GM19238 (cell line): ENCODE results near the gene GRID2.
"Not testable (repeated sequence)": the region's sequence is repeated elsewhere in the genome, so short reads cannot be mapped to it uniquely, and the experiment has no call there.

Experiments used
- DNase-seq: peaks from one replicate; pipeline ENCODE4 v3.0.0; 2011; ENCODE audit warnings: low spot score; ENCODE audit not compliant: insufficient read length

Gene GRID2

DNA sequence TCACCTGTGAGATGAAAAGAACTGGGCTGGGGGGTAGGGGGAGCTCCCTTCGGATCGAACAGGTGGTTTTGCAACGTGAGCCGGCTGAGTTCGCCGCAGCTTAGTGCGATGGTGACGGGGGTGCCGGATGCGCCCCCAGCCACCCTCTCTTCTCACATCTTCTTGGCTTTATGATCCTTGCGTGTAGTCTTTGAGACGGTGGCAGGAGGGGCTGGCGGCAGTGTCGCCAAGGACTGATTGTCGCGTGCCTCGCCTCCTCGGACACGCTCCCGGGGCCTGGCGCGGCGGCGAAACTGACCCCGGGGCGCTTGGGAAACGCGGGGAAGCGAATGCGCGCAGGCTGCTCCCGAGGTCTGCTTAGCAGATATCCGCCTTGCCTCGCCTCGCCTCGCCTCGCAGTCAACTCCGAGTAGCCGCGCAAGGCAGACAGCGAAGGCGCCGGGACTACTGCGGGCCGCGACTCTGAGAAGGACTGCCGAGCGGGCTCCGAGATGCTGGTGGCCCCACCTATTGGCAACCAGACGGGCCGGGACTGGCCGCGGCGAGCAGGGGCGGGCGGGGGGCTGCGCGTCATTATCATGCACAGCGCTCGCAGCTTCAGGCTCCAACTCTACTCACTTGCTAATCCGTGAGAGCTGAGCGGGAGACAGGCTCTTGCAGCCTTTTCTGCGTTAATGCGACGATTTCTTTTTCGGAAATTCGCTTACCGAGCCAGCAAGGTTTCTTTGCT lies 1.5 kb downstream of the GRID2 start:
- peak; percentile 2 for DNase-seq

DNA sequence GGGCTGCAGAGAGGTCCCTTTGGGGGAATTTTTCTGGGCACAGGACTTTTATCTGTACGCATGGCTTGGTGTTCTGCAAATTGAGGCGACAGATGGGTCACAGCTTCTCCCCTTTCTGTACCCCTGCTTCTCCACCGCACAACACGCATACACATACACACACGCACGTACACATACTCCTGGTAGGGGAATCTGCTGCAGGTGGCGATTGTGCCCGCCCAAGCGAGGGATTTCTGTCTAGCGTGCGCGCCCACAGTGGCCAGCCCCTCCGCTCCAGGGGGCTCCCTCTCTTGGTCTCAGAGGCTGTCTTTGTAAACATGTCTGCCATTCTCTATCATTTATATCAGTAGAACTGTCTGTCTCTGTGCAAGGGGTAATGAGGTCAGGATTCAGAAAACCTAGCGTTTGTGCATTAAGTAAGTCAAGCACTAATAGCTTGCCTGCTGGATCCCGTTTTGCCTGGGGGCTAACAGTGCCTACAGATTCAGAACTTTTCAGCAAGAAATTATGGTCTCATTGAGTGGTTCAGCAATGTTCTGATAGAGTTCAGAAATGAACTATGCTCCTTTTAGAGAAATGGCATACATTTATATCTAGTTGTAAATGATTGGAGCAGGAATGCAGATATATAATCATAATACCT lies 2.2 kb downstream of the GRID2 start:
- DNase-seq: no peak

DNA sequence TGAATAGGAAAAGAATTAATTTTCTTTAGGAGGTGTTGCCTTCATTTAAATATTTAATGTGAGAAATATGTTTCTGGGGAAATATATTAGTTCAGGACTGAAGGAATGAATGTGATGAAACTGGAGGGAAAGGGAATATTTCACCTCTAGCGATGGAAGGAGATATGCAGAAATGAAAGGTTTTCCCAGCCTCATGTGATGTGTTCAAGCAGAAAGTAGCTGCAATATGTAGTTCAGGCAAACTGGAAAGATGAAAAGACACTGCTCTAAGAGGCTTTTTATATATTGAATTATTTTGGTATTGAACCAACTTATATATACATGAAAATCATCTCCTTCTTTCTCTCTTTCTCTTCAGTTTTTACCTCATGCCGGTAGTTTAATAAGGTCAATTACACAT lies 3.4 kb downstream of the GRID2 start:
- no peak for DNase-seq

DNA sequence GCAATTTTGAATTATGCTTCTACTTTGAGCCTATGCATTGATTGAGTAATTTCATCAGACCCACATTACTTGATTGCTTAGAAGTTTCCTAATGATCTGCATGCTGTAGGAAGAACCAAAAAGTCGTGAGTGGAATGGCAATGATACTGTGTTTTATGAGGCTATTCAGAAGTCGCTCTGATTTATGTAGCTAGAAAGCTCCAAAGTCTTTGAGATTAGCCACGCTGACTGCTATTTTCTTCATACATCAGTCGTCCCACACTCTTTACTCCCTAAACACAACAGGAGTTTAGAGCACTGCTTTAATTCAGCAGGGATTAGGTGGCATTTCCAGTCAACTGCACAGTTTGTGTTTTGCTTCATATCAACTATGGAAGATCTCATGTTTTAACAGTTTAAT lies 4.1 kb downstream of the GRID2 start:
- DNase-seq: no peak

DNA sequence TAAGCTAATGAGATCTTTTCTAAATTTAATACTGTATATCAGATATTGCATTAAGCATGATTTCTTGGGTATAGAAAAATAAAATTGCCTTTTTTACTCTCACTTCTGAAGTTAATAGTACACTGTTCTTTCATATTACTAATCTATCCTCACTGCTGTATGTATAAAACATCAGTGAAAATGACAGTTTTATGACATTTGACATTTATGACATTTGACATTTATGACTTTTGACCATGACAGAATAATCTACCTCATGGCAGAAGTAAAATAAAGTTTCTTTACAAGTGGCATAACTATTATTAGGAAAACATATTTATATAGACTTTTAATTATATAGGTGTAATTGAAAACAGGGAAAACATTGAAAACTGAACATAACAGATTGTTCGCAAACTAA lies 13.3 kb downstream of the GRID2 start:
- DNase-seq: no peak

DNA sequence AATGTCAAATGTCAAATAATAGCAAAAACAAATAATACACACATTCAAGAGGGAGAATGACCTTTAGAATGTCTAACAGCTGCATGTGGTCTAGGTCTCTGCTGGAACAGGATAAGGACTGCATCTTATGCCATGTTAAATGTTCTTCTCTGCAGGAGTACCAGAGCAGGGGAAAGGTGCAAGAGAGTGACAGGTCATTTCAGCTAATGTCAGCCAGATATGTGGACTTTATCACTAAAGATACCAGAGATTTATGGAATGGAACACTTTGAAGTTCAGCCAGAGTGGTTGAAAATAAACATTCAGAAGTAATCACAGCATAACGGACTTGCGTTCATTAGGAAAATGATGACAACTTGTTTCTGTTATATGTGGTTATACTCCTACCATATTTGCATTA lies 24.3 kb downstream of the GRID2 start:
- no peak for DNase-seq

DNA sequence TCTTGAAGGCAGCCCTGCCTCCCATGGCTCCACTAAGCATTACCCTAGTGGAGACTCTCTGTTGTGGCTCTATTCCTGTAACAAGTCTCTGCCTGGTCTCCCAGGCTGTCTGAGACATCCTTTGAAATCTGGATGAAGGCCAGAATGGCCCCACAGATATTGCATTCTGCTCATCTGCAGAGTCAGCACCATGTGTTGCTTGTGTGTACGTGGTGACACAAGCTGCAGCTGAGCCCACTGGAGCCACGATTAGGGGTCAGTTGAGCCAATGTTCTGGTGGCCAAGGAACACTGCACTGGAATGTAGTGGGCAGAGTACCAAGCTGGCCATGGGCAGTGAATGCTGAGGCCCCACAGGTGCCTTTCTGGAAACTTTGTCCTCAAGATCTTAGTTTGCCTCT lies 29.2 kb downstream of the GRID2 start:
- no peak for DNase-seq

DNA sequence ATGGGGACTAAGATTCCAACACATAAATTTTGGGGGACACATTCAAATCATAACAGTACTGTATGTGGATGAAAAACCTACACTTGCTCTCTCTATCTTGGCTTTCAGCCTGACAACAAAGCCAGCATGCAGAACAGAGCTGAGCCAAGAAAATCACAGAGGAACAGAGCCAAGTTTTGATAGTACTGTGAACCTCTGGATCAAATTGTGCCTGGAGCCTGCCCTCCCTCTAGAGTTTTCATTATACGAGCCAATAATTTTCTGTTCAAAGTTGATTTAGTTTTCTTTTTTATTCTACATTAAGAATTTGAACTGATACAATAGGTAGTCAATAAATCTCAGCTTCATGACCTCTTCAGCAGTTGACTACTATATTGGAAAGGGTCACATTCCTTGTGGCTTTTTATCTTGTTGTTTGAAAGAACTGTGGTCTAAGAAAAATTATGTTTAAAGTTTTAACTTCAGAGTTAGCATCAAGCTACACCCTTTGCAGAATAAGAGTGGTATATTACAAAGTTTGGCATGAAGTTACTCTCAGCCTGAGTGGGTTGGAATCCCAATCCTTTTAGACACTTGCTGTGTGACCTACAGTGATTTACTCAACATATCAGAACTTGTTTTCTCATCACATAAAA lies 31.1 kb downstream of the GRID2 start:
- DNase-seq: no peak

DNA sequence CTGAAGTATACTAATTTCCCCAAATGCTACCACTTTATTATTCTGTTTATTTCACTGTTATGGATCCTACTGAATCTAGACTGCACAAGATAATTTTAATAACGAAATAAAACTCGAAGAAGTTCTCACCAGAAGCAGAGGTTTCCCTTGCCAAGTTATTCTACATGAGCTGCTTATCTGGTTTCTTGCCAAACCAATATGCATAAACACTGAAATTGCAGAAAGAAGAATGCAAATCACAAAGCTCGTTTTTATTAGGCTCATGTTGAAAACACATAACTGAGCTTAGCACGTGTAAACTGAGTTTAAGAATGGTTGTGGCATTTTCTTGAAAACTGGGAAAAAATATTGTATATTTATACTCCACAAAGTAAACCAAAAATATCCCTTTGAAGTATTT lies 35.9 kb downstream of the GRID2 start:
- no peak for DNase-seq

DNA sequence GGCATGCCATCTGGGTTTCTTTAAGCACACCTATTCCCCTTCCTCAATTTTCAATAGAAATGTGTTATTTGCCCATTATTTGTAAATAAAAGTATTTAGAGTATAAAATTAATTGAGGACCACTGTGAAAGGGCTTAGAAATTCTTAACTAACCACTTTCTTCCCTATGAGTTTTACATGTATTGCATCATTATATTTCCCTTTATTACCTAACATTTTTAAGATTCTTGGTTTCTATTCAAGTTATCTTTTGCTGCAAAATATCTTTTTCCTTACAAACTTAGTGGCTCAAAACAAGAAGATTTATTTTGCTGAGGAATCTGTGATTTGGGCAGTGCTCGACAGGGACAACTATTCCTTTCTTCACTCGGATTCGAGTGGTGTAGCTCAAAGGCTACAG lies 40.5 kb downstream of the GRID2 start:
- DNase-seq: no peak

DNA sequence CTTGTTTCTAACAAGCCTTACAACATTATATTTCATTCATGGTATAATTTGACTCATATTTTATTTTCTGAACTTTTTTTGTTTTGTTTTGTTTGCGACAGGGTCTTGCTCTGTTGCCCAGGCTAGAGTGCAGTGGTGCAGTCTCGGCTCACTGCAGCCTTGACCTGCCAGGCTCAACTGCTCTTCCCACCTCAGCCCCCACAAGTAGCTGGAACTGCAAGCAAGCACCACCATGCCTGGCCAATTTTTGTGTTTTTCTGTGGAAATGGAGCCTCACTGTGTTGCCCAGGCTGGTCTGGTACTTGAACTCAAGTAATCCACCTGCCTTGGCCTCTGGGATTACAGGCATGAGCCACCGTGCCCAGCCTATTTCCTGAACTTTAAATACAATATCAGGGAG lies 42.5 kb downstream of the GRID2 start:
- no peak for DNase-seq

DNA sequence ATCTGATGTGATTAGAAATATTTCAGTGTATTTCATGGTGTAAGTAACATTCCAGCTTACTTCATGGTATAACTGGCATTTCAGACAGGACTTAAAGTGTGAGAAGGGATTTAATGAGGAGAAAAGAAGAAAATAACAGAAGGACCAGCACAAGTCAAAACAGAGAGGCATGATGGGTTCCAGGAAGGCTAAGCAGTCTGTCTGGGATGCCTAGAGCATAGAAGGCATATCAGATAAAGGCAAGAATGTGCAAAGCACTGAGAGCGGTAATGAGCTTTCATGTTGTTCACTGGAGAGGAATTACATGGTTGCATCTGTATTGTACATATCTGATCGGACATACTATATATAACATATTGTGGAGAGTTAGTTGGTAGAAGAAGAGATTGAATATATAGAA lies 54.2 kb downstream of the GRID2 start:
- DNase-seq: no peak

DNA sequence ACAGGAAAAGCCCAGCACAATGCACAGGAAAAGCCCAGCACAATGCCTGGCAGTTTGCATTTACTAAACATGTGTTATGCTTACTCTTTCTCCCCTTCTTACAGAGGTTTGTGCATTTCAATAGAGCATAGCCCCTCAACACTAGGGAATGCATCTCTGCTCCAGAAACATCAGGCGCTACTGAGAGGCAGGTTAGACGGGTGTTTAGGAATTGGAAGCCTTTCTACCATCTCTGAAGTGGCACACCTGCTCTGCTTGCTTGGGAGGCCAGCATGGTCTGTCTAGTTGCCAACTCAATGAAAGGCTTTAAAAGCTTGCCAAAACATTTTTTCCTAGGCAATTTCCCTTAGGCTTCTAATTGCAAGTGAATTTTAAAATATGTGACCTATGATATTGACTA lies 55.7 kb downstream of the GRID2 start:
- DNase-seq: no peak

DNA sequence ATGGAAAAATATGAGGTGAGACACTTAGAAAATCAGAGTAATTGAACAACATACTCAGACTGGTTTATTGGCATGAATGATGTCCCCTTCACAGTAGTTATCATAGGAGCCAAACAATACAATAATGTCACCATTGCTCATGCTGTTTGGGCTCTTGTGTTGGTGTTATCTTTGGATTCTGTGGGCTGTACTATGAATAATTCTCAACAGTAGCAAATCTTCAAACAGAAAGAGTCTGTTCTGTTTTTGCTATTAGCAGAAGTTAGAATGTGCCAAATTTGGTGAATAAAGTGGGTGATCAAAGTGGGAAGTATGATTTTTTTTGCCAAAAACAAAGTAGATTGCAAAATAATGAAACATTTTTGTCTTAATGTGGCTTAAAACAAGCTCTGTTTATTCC lies 58.3 kb downstream of the GRID2 start:
- DNase-seq: no peak

DNA sequence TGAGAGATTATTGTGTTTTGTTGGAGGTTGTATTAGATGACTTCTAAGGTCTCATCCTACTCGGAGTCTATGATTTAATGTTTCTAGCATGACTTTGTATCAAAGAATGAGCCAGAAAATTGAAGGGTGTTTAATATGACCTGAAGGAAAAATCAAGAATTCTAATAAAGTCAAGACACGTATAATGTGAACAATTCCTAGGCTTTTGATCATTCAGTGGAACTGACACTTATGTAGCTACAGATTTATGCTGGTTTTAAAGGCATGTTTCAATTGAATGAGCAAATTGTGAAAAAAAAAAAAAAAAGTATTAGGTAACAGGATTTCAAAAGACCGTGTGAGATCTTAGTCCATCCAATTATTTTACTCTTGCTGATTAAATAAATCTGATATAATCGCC lies 64.9 kb downstream of the GRID2 start:
- DNase-seq: no peak

DNA sequence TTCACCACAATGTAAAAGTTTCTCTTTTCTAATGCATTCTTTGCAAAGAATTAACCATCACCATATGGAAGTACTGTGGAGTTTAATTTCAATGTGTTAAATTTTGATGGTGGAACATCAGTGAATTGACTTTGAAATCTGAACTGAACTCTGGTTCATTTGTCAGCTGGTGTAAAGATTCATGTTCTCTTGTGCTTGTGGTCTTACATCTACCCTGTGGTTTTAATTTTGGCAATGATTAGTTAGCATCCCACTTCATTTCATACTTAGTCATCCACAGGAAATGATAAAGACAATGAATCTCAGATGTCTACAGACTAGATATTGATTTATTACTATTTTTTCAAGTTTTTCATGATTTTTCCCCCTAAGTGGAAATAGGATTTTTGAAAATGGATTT lies 77.8 kb downstream of the GRID2 start:
- DNase-seq: no peak

DNA sequence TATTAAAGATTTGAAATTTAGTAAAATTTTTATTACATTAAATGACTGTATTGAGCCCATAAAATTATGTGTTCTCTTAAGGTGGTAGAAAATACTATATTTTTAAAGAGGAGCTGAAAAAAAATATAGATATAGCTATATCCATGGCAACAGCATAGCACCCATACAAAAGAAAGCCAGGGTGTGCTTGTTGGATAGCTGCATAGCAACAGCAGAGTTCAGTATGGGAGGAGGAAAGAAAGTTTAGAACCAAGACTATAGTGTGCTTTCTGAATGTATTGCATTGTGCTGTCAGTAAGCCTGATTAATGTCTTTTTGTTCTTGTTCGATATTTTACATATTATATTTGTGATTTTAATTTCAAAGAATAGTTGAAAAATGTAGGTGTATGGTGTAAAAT lies 78.4 kb downstream of the GRID2 start:
- no peak for DNase-seq

DNA sequence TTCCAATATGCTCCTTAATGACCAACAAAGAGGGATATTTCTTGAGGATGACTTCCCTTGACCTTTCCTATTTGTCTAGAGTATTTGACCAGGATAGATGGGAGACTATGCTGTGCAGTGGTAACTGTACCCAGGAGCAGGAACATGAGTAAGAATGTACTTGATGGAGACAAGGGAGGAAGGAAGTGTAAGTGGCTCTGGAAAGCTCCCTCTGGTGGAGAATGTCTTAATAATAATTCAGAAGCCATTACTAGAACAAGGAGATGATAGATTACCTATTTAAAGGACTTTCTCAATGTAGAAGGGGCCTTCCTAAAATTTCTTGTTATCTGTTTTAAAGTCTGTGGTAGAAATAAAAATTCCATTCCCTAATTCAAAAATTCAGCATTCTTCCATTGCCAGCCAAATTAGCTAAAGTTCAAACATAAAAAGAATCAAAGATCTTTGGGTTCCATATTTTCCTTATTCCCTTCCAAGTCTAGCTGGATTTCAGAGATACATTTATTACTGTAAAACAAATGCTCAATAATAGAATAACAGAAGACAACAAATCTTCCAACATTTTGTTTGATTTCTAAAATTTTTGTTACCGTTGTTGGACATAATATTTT lies 83.8 kb downstream of the GRID2 start:
- no peak for DNase-seq

DNA sequence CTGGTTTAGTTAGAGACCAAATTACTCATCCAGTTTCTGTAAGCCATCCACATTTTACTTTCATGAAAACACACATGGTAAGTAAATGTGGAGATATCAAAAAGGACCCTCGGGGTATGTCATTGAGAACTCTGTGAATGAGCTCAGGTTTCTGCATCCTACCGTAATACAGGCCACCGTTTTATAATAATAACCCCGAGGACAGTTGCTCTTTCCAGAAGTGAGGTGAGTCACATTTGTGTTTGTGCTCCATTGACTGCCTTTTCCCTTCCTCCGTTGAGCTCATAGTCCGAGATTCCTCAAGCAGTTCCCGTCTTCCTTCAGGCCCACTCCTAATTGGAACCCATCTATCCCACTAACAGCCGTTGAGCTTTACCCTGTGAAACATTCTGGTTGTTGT lies 95.3 kb downstream of the GRID2 start:
- DNase-seq: no peak

DNA sequence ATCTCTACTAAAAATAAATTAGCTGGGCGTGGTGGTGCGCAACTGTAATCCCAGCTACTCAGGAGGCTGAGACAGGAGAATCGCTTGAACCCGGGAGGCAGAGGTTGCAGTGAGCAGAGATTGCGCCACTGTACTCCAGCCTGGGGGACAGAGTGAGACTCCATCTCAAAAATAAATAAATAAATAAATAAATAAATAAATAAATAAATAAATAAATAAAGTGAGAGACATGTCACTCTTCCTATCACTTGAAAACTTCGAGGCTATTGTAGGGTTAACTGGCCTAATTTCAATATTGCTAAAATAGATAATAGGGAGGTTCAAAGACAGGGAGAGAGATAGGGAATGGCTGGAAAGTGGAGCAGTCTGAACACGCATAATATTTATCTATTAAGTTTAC lies 99.8 kb downstream of the GRID2 start:
- DNase-seq: not testable (repeated sequence)

DNA sequence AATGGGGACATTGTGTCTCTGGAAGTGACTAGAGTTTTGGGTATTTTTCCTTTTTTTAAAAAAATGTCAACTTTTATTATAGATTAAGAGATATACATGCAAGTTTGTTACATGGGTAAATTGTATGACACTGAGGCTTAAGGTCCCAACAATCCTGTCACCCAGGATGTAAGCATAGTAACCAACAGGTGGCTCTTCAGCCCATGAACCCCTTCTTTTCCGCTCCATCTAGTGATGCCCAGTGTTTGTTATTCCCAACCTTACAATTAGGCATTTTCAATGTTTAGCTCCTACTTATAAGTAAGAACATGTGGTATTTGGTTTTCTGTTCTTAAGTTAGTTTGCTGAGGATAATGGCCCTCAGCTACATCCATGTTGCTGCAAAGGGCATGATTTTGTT lies 102.7 kb downstream of the GRID2 start:
- no peak for DNase-seq

DNA sequence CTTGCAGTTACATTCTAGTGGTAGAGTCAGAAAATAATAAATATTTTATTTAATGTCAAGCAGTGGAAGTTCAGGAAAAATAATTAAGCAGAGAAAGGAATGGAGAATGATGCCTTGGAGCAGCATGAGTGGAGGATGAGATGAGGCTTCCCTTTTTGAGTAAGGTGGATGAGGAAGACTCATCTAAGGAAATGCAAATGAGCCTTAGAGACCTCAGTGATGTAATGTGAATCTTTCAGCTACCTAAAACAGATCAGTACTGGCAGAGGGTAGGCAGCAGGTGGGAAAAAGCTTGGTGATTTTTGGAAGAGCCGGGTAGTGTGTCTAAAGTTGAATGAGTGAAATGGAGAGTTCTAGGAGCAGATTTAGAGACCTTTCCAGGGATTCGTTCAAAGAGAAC lies 118.2 kb downstream of the GRID2 start:
- no peak for DNase-seq
